Vagina (tissue), 2 donors: Measurements from ENCODE around the gene EMC10.

Experiments used
- CTCF ChIP-seq, 3 experiments: fragments of 450-650 bp in 2 of 3; fragments of 200-600 bp in 1 of 3; sonication (generic) in 1 of 3; IDR thresholded peaks; one replicate each; pipeline ENCODE4 v1.5.1; 2017 to 2019; ENCODE audit warnings: antibody characterized with exemption in 3 of 3, mild to moderate bottlenecking in 2 of 3, moderate library complexity in 2 of 3
- POLR2A ChIP-seq, 2 donors: fragments of 450-650 bp; IDR thresholded peaks; one replicate each; pipeline ENCODE4 v1.6.1; 2017; ENCODE audit warnings: antibody characterized with exemption in 2 of 2, mild to moderate bottlenecking in 2 of 2, moderate library complexity in 2 of 2
- POLR2AphosphoS5 ChIP-seq, 2 donors: sonication (generic); formaldehyde crosslinking; IDR thresholded peaks; one replicate each; pipeline ENCODE4 v1.9.0; 2017; ENCODE audit warnings: antibody characterized with exemption in 2 of 2, mild to moderate bottlenecking in 2 of 2, low read depth in 1 of 2; ENCODE audit not compliant: insufficient read depth in 1 of 2

- no peak for TF ChIP-seq CTCF (IDR thresholded peaks at IDR 0.05)
- TF ChIP-seq POLR2A (IDR thresholded peaks at IDR 0.05), result no peak
- TF ChIP-seq POLR2AphosphoS5 (IDR thresholded peaks at IDR 0.05; ENCODE audit: insufficient read depth in 1 of 2, low read depth in 1 of 2), result no peak
Measured at GRCh38 chr19:50536662-50537305, 60.5 kb downstream of the EMC10 start.
